Dendritic cell treated with granulocyte-macrophage colony-stimulating factor and Interleukin-4, amounts not matched to agents 40 ng/mL and 50 ng/mL, for 4 days (primary cell): ENCODE data around the gene SRRM1.
"Not testable (repeated sequence)": the region's sequence is repeated elsewhere in the genome, so short reads cannot be mapped to it uniquely, and the experiment has no call there.

Experiments
- H3K27ac Mint-ChIP-seq: one replicate; pipeline ENCODE4 v1.8.0; 2022; ENCODE audit warnings: mild to moderate bottlenecking, mixed read lengths
- H3K27me3 Mint-ChIP-seq: one replicate; pipeline ENCODE4 v1.8.0; 2022; ENCODE audit warnings: mild to moderate bottlenecking, mixed read lengths
- H3K36me3 Mint-ChIP-seq: one replicate; pipeline ENCODE4 v1.8.0; 2022; ENCODE audit warnings: low read depth, mixed read lengths
- H3K4me1 Mint-ChIP-seq: one replicate; pipeline ENCODE4 v1.8.0; 2022; ENCODE audit warnings: low read depth, mixed read lengths
- H3K4me3 Mint-ChIP-seq: one replicate; pipeline ENCODE4 v1.8.0; 2022; ENCODE audit warnings: mild to moderate bottlenecking, moderate library complexity, mixed read lengths
- H3K9me3 Mint-ChIP-seq: one replicate; pipeline ENCODE4 v1.8.0; 2022; ENCODE audit warnings: mixed read lengths
- intact Hi-C: fragments of 100-400 bp; cut with micrococcal nuclease; formaldehyde crosslinking; loops from one replicate; pipeline ENCODE4 v1.15.0; 2022

Gene SRRM1

DNA sequence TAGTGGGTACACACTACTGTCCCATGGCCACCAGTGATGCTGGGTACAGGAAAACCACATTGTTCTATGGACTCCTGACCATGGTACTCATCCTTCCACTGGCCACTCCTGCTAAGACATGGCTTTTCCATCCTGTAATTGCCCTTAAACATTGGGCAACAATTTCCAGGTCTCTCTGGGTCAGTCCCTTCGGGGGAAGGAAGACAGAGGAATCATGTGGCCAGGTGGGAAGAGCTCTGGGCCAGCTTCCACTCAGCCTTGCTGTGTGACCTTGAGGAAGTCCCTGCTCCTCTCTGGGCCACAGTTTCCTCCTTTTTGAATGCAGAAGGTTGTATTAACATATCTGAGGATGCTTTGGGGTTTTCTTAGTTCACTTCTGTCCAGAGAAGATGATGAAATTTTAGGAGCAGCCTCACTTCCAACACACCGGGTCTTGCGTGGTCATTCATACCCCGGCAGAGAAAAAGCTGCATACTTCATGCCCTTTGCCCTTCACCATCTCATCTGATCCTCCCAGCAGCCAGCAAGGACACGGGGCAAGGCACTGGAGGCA lies 50.8 kb downstream of the SRRM1 start:
- Mint-ChIP-seq H3K4me1 (peaks cover 45% of the 10 kb centered on the region), H3K9me3 (no peaks in the 10 kb centered on the region), H3K36me3 (no peaks in the 10 kb centered on the region), H3K27ac (peak overlapping the region; percentile 70), H3K4me3 (no peak overlapping the region), H3K27me3 (no peaks in the 10 kb centered on the region)
- intact Hi-C loops, result loop anchor here (5.0 kb wide), 1 partner anchor 53 kb away; the partner anchor contains the start of gene CLIC4

- peak overlapping the region; percentile 70 for H3K27ac Mint-ChIP-seq
- intact Hi-C loops, result loop anchor here (5.0 kb wide), 1 partner anchor 53 kb away; the partner anchor contains the start of gene CLIC4
Observed at GRCh38 chr1:24694380-24694843, 51.3 kb downstream of the SRRM1 start.

GRCh38 chr1:24695202-24695974 lies 52.3 kb downstream of the SRRM1 start:
- Mint-ChIP-seq H3K4me3 (no peak overlapping the region), H3K4me1 (peaks cover 45% of the 10 kb centered on the region), H3K27ac (peak overlapping the region; percentile 70), H3K27me3 (no peaks in the 10 kb centered on the region), H3K9me3 (no peaks in the 10 kb centered on the region), H3K36me3 (no peaks in the 10 kb centered on the region)
- intact Hi-C loops, result no loop called here

More at GRCh38 chr1:24694380-24694843, 51.3 kb downstream of the SRRM1 start:
- H3K4me1 Mint-ChIP-seq, result peaks cover 45% of the 10 kb centered on the region
- no peak overlapping the region for H3K4me3 Mint-ChIP-seq
- H3K36me3 Mint-ChIP-seq, result no peaks in the 10 kb centered on the region
- no peaks in the 10 kb centered on the region for H3K27me3 Mint-ChIP-seq
- no peaks in the 10 kb centered on the region for H3K9me3 Mint-ChIP-seq

DNA sequence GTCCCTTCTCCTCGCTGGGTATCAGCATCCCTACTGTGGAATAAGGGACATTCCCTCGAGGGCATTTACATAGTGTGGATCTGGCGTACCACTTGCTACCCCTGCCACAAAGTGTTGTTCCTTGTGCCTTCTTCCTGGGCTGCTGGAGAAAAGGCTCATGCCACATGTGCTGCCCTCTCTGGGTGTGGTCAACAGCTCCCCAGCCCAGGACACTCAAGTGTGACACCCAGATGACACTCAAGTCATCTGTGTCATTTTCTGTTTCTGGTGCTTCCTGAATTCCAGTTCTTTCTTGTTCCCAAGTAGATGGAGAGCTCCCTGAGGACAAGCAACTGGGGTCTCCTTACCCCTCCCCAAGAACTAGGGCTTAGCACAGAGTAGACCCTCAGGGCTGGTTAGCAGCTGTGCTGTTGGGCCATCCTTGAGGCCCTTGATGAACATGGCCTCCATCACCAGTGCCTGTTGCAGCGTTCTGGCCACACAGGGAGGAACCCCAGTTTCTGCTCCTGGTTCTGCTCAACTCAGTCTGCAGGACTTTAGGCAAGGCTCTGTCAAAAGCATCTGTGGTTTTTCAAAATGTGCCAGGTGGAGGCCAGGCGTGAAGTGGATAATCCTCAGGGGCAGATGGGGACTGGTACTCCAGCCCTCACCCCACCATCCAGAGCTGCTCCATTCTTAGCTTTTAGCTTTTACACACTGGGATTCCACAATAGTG lies 53.1 kb downstream of the SRRM1 start:
- intact Hi-C loops, result no loop called here
- H3K27me3 Mint-ChIP-seq, result no peaks in the 10 kb centered on the region
- H3K9me3 Mint-ChIP-seq, result no peaks in the 10 kb centered on the region
- peak overlapping the region; percentile 70 for H3K27ac Mint-ChIP-seq
- no peak overlapping the region for H3K4me3 Mint-ChIP-seq
- H3K4me1 Mint-ChIP-seq, result peaks cover 45% of the 10 kb centered on the region
- H3K36me3 Mint-ChIP-seq, result no peaks in the 10 kb centered on the region

- intact Hi-C loops, result no loop called here
- Mint-ChIP-seq H3K27ac (peak overlapping the region; percentile 70), H3K4me3 (no peak overlapping the region), H3K27me3 (no peaks in the 10 kb centered on the region), H3K9me3 (no peaks in the 10 kb centered on the region), H3K4me1 (peaks cover 45% of the 10 kb centered on the region), H3K36me3 (no peaks in the 10 kb centered on the region)
Observed at GRCh38 chr1:24696756-24697330, 53.7 kb downstream of the SRRM1 start.

DNA sequence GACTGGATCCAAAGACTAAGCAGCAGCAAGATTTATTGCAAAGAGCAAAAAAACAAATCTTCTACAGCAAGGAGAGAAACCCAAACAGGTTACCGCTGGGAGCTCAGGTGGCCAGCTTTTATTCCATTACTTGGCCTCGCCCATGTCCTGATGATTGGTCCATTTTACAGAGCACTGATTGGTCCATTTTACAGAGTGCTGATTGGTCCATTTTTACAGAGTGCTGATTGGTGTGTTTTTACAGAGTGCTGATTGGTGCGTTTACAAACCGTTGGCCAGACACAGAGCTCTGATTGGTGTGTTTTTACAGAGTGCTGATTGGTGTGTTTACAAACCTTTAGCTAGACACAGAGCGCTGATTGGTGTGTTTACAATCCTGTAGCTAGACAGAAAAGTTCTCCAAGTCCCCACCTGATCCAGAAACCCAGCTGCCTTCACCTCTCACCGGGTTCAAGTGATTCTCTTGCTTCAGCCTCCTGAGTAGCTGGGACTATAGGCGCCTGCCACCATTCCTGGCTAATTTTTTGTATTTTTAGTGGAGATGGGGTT lies 54.4 kb downstream of the SRRM1 start:
- H3K27ac Mint-ChIP-seq, H3K4me3 Mint-ChIP-seq, intact Hi-C loops: not testable (repeated sequence)

DNA sequence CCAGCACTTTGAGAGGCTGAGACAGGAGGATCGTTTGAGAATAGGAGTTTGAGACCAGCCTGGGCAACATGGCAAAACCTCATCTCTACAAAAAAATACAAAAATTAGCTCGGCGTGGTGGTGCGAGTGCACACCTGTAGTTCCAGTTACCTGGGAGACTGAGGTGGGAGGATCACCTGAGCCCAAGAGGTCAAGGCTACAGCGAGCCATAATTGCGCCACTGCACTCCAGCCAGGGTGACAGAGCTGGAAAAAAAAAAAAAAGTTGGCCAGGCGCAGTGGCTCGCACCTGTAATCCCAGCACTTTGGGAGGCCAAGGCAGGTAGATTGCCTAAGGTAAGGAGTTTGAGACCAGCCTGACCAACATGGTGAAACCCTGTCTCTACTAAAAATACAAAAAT lies 55.2 kb downstream of the SRRM1 start:
- intact Hi-C loops, H3K27me3 Mint-ChIP-seq, H3K36me3 Mint-ChIP-seq, H3K27ac Mint-ChIP-seq, H3K4me3 Mint-ChIP-seq, H3K9me3 Mint-ChIP-seq: not testable (repeated sequence)
- H3K4me1 Mint-ChIP-seq, result peaks cover 36% of the 10 kb centered on the region

More for the DNA sequence above, 54.4 kb downstream of the SRRM1 start:
- H3K27me3 Mint-ChIP-seq, H3K9me3 Mint-ChIP-seq, H3K36me3 Mint-ChIP-seq: not testable (repeated sequence)
- peaks cover 41% of the 10 kb centered on the region for H3K4me1 Mint-ChIP-seq

- Mint-ChIP-seq H3K27ac (peak overlapping the region; percentile 5), H3K4me1 (peaks cover 31% of the 10 kb centered on the region), H3K4me3 (no peak overlapping the region), H3K9me3 (no peaks in the 10 kb centered on the region), H3K36me3 (no peaks in the 10 kb centered on the region), H3K27me3 (no peaks in the 10 kb centered on the region)
- intact Hi-C loops, result no loop called here
Observed at GRCh38 chr1:24699628-24700027, 56.5 kb downstream of the SRRM1 start.

DNA sequence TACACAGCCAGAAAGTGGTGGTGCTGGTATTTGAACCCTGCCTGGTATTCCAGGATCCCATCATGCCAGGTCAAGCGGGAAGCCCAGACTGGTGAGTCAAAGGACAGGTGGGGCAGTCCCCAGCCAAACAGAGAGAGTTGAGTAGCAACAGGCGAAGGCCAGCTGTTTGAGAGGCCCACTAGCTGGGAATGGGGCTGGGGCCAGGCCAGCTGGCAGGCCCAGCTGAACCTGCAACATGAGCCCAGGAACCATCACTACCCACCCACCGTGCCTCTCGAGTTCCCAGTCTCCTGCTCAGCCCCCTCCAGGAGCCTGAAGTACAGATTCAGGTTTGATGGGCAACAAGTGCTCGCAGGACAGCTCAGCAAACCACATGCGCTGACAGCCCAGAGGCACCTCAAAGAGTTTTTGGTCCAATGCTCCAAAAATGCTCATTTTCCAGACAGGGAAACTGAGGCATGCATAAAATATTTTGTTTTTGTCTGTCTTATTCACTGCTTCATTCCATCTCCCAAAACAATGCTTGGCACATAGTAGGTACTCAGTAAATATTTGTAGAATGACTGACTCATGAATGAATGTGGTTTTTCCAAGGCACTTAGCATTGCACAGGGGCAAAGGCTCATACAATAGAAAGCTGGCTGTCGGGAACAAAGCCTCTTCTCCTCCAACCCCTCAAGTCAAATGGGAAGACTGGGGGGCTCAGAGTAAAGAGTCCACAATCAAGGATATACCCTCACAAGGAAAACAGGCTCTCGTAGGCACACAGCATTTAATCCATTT lies 59.6 kb downstream of the SRRM1 start:
- no peak overlapping the region for H3K27ac Mint-ChIP-seq
- no peak overlapping the region for H3K4me3 Mint-ChIP-seq
- H3K4me1 Mint-ChIP-seq, result peaks cover 35% of the 10 kb centered on the region
- no peaks in the 10 kb centered on the region for H3K36me3 Mint-ChIP-seq
- no peaks in the 10 kb centered on the region for H3K27me3 Mint-ChIP-seq
- no peaks in the 10 kb centered on the region for H3K9me3 Mint-ChIP-seq
- intact Hi-C loops, result no loop called here

GRCh38 chr1:24704411-24705259 lies 61.5 kb downstream of the SRRM1 start:
- Mint-ChIP-seq H3K27ac (peak overlapping the region; percentile 84), H3K4me1 (peaks cover 40% of the 10 kb centered on the region), H3K9me3 (no peaks in the 10 kb centered on the region), H3K4me3 (no peak overlapping the region), H3K27me3 (no peaks in the 10 kb centered on the region), H3K36me3 (no peaks in the 10 kb centered on the region)
- intact Hi-C loops, result no loop called here

DNA sequence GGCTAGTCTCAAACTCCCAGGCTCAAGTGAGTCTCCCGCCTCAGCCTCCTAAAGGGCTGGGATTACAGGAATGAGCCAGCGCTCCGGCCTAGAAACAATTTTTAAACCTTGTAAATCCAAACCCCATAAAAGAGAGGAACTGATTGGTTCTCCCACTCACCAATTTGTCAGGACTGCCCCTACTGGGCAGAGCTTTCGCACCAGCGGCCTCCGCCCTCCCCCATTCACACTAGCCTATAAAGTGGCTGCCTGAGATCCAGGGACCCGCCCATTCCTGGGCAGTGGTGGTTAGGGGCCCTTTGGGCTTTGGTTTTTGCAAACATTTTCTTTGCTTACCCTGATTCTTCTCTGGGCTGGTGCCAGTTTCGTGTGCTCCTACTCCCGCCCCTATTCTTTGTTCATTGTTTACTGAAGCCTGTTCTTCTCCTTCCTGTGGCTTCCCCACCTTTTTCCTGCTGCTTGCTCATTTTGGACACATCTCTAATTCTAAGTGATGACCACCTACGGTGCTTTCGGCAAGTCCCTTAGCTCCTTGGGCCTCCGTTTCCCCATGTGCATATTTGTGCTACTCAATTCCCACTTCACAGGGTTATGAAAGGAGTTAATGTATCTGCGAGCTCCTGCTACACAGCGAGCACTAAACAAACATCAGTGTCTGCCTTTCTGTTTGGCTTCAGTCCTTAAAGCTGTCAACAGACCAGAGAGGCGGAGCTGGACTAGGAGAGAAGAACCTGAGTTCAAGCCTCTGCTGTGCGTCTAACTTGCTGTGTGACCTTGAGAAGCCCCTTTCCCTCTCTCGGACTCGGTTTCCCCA lies 62.4 kb downstream of the SRRM1 start:
- H3K4me1 Mint-ChIP-seq, result peaks cover 48% of the 10 kb centered on the region
- no peaks in the 10 kb centered on the region for H3K9me3 Mint-ChIP-seq
- H3K27ac Mint-ChIP-seq, result peak overlapping the region; percentile 84
- H3K36me3 Mint-ChIP-seq, result no peaks in the 10 kb centered on the region
- peak overlapping the region; percentile 6 for H3K4me3 Mint-ChIP-seq
- no peaks in the 10 kb centered on the region for H3K27me3 Mint-ChIP-seq
- intact Hi-C loops, result no loop called here

DNA sequence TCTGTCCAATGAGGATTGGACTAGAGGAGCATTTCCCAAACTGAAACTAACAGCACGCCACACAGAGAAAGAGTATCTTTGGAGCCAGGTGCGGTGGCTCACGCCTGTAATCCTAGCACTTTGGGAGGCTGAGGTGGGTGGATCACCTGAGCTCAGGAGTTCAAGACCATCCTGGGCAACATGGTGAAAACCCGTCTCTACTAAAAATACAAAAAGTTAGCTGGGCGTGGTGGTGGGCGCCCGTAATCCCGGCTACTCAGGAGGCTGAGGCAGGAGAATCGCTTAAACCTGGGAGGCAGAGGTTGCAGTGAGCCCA lies 62.9 kb downstream of the SRRM1 start:
- intact Hi-C loops, H3K9me3 Mint-ChIP-seq, H3K4me3 Mint-ChIP-seq, H3K27me3 Mint-ChIP-seq, H3K36me3 Mint-ChIP-seq: not testable (repeated sequence)
- H3K27ac Mint-ChIP-seq, result peak overlapping the region; percentile 84
- H3K4me1 Mint-ChIP-seq, result peaks cover 48% of the 10 kb centered on the region
